ENCODE measurements around the gene EXOC3L1. TPM values are rescaled to one million over a fixed set of nuclear protein-coding genes. Genes with fewer than 3 reads are reported as not detected.

EXOC3L1 gene
- total and polyA plus RNA-seq, 2 of the 13 experiments (the other 11 are each of a cell fraction or from before 2014, with no cell fraction given) = 0.12 TPM; not detected in 1

GRCh38 chr16:67213197-67214019, 23.5 kb upstream of the EXOC3L1 start (continued):
- TF ChIP-seq, protein P1, sequence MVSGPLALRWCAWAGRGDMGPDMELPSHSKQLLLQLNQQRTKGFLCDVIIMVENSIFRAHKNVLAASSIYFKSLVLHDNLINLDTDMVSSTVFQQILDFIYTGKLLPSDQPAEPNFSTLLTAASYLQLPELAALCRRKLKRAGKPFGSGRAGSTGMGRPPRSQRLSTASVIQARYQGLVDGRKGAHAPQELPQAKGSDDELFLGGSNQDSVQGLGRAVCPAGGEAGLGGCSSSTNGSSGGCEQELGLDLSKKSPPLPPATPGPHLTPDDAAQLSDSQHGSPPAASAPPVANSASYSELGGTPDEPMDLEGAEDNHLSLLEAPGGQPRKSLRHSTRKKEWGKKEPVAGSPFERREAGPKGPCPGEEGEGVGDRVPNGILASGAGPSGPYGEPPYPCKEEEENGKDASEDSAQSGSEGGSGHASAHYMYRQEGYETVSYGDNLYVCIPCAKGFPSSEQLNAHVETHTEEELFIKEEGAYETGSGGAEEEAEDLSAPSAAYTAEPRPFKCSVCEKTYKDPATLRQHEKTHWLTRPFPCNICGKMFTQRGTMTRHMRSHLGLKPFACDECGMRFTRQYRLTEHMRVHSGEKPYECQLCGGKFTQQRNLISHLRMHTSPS (CRISPR knock-in tag; IDR thresholded peaks at IDR 0.05; ENCODE audit: low read depth) = no peak
- TF ChIP-seq MBNL3 (CRISPR knock-in tag; conservative IDR thresholded peaks at IDR 0.05) (no peak), FOXK2 (IDR thresholded peaks at IDR 0.05) (no peak), HOXA3 (CRISPR knock-in tag; IDR thresholded peaks at IDR 0.05) (peak; percentile 8; the same call in 1 of the 2 replicates), ZNF281 (CRISPR knock-in tag; IDR thresholded peaks at IDR 0.05; ENCODE audit: borderline replicate concordance) (no peak), ZNF850 (CRISPR knock-in tag; conservative IDR thresholded peaks at IDR 0.05) (no peak), ZNF333 (CRISPR knock-in tag; IDR thresholded peaks at IDR 0.05; ENCODE audit: borderline replicate concordance) (peak; percentile 64; the same call in 1 of the 2 replicates), POGZ (CRISPR knock-in tag; IDR thresholded peaks at IDR 0.05) (no peak), NFKB2 (CRISPR knock-in tag; IDR thresholded peaks at IDR 0.05; ENCODE audit: borderline replicate concordance) (no peak), CAMTA2 (CRISPR knock-in tag; IDR thresholded peaks at IDR 0.05; ENCODE audit: borderline replicate concordance) (0 out of 2 replicates have a peak, but pooled peaks have one; percentile 47), SP2 (CRISPR knock-in tag; IDR thresholded peaks at IDR 0.05) (no peak), TBX2 (CRISPR knock-in tag; IDR thresholded peaks at IDR 0.05; ENCODE audit: borderline replicate concordance) (0 out of 2 replicates have a peak, but pooled peaks have one; percentile 17), ZFP90 (CRISPR knock-in tag; IDR thresholded peaks at IDR 0.05; ENCODE audit: borderline replicate concordance) (no peak), SP4 (CRISPR knock-in tag; IDR thresholded peaks at IDR 0.05) (no peak)
- TF ChIP-seq, protein P2, sequence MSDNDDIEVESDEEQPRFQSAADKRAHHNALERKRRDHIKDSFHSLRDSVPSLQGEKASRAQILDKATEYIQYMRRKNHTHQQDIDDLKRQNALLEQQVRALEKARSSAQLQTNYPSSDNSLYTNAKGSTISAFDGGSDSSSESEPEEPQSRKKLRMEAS (IDR thresholded peaks at IDR 0.05) = no peak
- TF ChIP-seq, protein P3, sequence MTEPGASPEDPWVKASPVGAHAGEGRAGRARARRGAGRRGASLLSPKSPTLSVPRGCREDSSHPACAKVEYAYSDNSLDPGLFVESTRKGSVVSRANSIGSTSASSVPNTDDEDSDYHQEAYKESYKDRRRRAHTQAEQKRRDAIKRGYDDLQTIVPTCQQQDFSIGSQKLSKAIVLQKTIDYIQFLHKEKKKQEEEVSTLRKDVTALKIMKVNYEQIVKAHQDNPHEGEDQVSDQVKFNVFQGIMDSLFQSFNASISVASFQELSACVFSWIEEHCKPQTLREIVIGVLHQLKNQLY (CRISPR knock-in tag; IDR thresholded peaks at IDR 0.05) = no peak
- TF ChIP-seq, protein P4, sequence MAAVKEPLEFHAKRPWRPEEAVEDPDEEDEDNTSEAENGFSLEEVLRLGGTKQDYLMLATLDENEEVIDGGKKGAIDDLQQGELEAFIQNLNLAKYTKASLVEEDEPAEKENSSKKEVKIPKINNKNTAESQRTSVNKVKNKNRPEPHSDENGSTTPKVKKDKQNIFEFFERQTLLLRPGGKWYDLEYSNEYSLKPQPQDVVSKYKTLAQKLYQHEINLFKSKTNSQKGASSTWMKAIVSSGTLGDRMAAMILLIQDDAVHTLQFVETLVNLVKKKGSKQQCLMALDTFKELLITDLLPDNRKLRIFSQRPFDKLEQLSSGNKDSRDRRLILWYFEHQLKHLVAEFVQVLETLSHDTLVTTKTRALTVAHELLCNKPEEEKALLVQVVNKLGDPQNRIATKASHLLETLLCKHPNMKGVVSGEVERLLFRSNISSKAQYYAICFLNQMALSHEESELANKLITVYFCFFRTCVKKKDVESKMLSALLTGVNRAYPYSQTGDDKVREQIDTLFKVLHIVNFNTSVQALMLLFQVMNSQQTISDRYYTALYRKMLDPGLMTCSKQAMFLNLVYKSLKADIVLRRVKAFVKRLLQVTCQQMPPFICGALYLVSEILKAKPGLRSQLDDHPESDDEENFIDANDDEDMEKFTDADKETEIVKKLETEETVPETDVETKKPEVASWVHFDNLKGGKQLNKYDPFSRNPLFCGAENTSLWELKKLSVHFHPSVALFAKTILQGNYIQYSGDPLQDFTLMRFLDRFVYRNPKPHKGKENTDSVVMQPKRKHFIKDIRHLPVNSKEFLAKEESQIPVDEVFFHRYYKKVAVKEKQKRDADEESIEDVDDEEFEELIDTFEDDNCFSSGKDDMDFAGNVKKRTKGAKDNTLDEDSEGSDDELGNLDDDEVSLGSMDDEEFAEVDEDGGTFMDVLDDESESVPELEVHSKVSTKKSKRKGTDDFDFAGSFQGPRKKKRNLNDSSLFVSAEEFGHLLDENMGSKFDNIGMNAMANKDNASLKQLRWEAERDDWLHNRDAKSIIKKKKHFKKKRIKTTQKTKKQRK (IDR thresholded peaks at IDR 0.05; ENCODE audit: low read length) = no peak

All from HepG2 (cell line).